ENCODE measurements around the gene TMED1.

TMED1 gene

GRCh38 chr19:10819124-10820060 is 16.6 kb downstream of the TMED1 start:
- no peak for TF ChIP-seq CTCF (conservative IDR thresholded peaks at IDR 0.05; ENCODE audit: low read length)
- no peak overlapping the region for H3K4me3 ChIP-seq (ENCODE audit: low read length)
- DNase-seq (ENCODE audit: low read depth): no peak

- H3K4me3 ChIP-seq (ENCODE audit: low read length): no peak overlapping the region
- DNase-seq (ENCODE audit: low read depth): peak; percentile 36
- TF ChIP-seq CTCF (conservative IDR thresholded peaks at IDR 0.05; ENCODE audit: low read length): no peak
Measured at GRCh38 chr19:10818301-10819123, 17.5 kb downstream of the TMED1 start.

GRCh38 chr19:10817291-10818038 is 18.5 kb downstream of the TMED1 start:
- H3K4me3 ChIP-seq (ENCODE audit: low read length): peak overlapping the region; percentile 97
- peak; percentile 99 for DNase-seq (ENCODE audit: low read depth)

GRCh38 chr19:10816691-10817090 is 19.3 kb downstream of the TMED1 start:
- no peak for TF ChIP-seq CTCF (conservative IDR thresholded peaks at IDR 0.05; ENCODE audit: low read length)
- H3K4me3 ChIP-seq (ENCODE audit: low read length): peak overlapping the region; percentile 97
- no peak for DNase-seq (ENCODE audit: low read depth)

More at GRCh38 chr19:10817291-10818038, 18.5 kb downstream of the TMED1 start:
- TF ChIP-seq CTCF (conservative IDR thresholded peaks at IDR 0.05; ENCODE audit: low read length): no peak

- TF ChIP-seq CTCF (conservative IDR thresholded peaks at IDR 0.05; ENCODE audit: low read length): no peak
Measured at GRCh38 chr19:10815969-10816644, 19.9 kb downstream of the TMED1 start.

GRCh38 chr19:10815007-10815536 is 20.9 kb downstream of the TMED1 start:
- peak overlapping the region; percentile 97 for H3K4me3 ChIP-seq (ENCODE audit: low read length)
- TF ChIP-seq CTCF (conservative IDR thresholded peaks at IDR 0.05; ENCODE audit: low read length): no peak
- DNase-seq (ENCODE audit: low read depth): no peak

More at GRCh38 chr19:10815969-10816644, 19.9 kb downstream of the TMED1 start:
- peak overlapping the region; percentile 97 for H3K4me3 ChIP-seq (ENCODE audit: low read length)
- peak; percentile 66 for DNase-seq (ENCODE audit: low read depth)

All from AG10803 (cell line).